LoVo (cell line): ENCODE measurements around the gene ZNF354C.

Experiments used
- DNase-seq: peaks from one replicate; pipeline ENCODE4 v3.0.0-alpha.2; 2016; ENCODE audit warnings: low spot score

ZNF354C gene

GRCh38 chr5:179127136-179128040 is 67.2 kb downstream of the ZNF354C start:
- no peak for DNase-seq

GRCh38 chr5:179128041-179128365 is 67.8 kb downstream of the ZNF354C start:
- DNase-seq: no peak

- DNase-seq: no peak
Observed at GRCh38 chr5:179128976-179129375, 68.8 kb downstream of the ZNF354C start.

- DNase-seq: no peak
Observed at GRCh38 chr5:179129607-179130071, 69.5 kb downstream of the ZNF354C start.

GRCh38 chr5:179130101-179130681 is 70.0 kb downstream of the ZNF354C start:
- no peak for DNase-seq

- no peak for DNase-seq
Observed at GRCh38 chr5:179131321-179131835, 71.2 kb downstream of the ZNF354C start.

- no peak for DNase-seq
Observed at GRCh38 chr5:179131886-179132585, 71.9 kb downstream of the ZNF354C start.

GRCh38 chr5:179132586-179133355 is 72.6 kb downstream of the ZNF354C start:
- no peak for DNase-seq
